GM19452 (cell line): ENCODE data around the gene LRRC8C.
A peak's percentile ranks its signal among the peaks of the same experiment; 100 is the strongest.

Source experiments
- ATAC-seq: cut with Tn5 transposase; IDR thresholded peaks from one replicate; pipeline ENCODE4 v1.9.1; 2021; ENCODE audit not compliant: unreplicated experiment

The LRRC8C gene

GRCh38 chr1:89728381-89728780 is 95.5 kb downstream of the LRRC8C start:
- no peak for ATAC-seq

- ATAC-seq, result no peak
Observed at GRCh38 chr1:89732206-89732605, 99.3 kb downstream of the LRRC8C start.

- no peak for ATAC-seq
Observed at GRCh38 chr1:89732643-89733222, 99.8 kb downstream of the LRRC8C start.

GRCh38 chr1:89733748-89734147 is 100.8 kb downstream of the LRRC8C start:
- ATAC-seq, result no peak

- ATAC-seq, result no peak
Observed at GRCh38 chr1:89734442-89734841, 101.5 kb downstream of the LRRC8C start.

GRCh38 chr1:89735479-89735878 is 102.6 kb downstream of the LRRC8C start:
- ATAC-seq, result no peak

- no peak for ATAC-seq
Observed at GRCh38 chr1:89736937-89737733, 104.2 kb downstream of the LRRC8C start.

GRCh38 chr1:89737985-89738510 is 105.1 kb downstream of the LRRC8C start:
- ATAC-seq, result no peak

- no peak for ATAC-seq
Observed at GRCh38 chr1:89739013-89739843, 106.3 kb downstream of the LRRC8C start.

- ATAC-seq, result no peak
Observed at GRCh38 chr1:89739844-89740216, 106.9 kb downstream of the LRRC8C start.

- no peak for ATAC-seq
Observed at GRCh38 chr1:89743788-89744187, 110.9 kb downstream of the LRRC8C start.

- no peak for ATAC-seq
Observed at GRCh38 chr1:89746424-89747149, 113.7 kb downstream of the LRRC8C start.

- ATAC-seq, result no peak
Observed at GRCh38 chr1:89753761-89754160, 120.8 kb downstream of the LRRC8C start.

GRCh38 chr1:89754518-89754917 is 121.6 kb downstream of the LRRC8C start:
- no peak for ATAC-seq

GRCh38 chr1:89755591-89755990 is 122.7 kb downstream of the LRRC8C start:
- ATAC-seq, result no peak

- ATAC-seq, result peak; percentile 72
Observed at GRCh38 chr1:89757532-89757931, 124.6 kb downstream of the LRRC8C start.

GRCh38 chr1:89758156-89758555 is 125.2 kb downstream of the LRRC8C start:
- no peak for ATAC-seq

GRCh38 chr1:89759036-89759435 is 126.1 kb downstream of the LRRC8C start:
- ATAC-seq, result no peak

GRCh38 chr1:89760496-89760895 is 127.6 kb downstream of the LRRC8C start:
- no peak for ATAC-seq

GRCh38 chr1:89761338-89761737 is 128.4 kb downstream of the LRRC8C start:
- ATAC-seq, result no peak

- ATAC-seq, result no peak
Observed at GRCh38 chr1:89761901-89762300, 129.0 kb downstream of the LRRC8C start.
